Liver (tissue), 9 donors: ENCODE measurements around the gene GLI3. TPM values are rescaled to one million over a fixed set of nuclear protein-coding genes. Genes with fewer than 3 reads are reported as not detected.

Experiments
- DNase-seq: peaks from one replicate; pipeline ENCODE4 v3.0.0-alpha.2; 2017; ENCODE audit warnings: low spot score
- H3K27ac ChIP-seq, 2 donors: one replicate each; pipeline ENCODE4 v1.7.0; 2013; ENCODE audit warnings: inconsistent platforms in 2 of 2, low read length in 2 of 2, control low read depth in 1 of 2, low read depth in 1 of 2, mild to moderate bottlenecking in 1 of 2
- H3K27me3 ChIP-seq, 4 donors: one replicate each; pipeline versions ENCODE4 v1.6.1 to v1.7.0; 2013; ENCODE audit warnings: low read length in 3 of 4, inconsistent platforms in 1 of 4, mild to moderate bottlenecking in 1 of 4, moderate library complexity in 1 of 4; ENCODE audit not compliant: control insufficient read depth in 4 of 4, insufficient read depth in 4 of 4
- H3K36me3 ChIP-seq, 4 donors: one replicate each; pipeline versions ENCODE4 v1.6.1 to v1.7.0; 2013; ENCODE audit warnings: low read length in 3 of 4, mild to moderate bottlenecking in 3 of 4, low read depth in 1 of 4, moderate library complexity in 1 of 4; ENCODE audit not compliant: control insufficient read depth in 4 of 4, insufficient read depth in 3 of 4
- H3K4me1 ChIP-seq, 4 donors: one replicate each; pipeline versions ENCODE4 v1.6.1 to v1.7.0; 2013; ENCODE audit warnings: low read length in 3 of 4, mild to moderate bottlenecking in 3 of 4, moderate library complexity in 1 of 4; ENCODE audit not compliant: control insufficient read depth in 4 of 4, insufficient read depth in 4 of 4
- H3K4me3 ChIP-seq, 3 donors: one replicate each; pipeline versions ENCODE4 v1.6.1 to v1.7.0; 2013; ENCODE audit warnings: low read length in 3 of 3, control low read depth in 1 of 3, low read depth in 1 of 3, mild to moderate bottlenecking in 1 of 3
- H3K9ac ChIP-seq, 2 donors: one replicate each; pipeline ENCODE4 v1.7.0; 2013; ENCODE audit warnings: low read length in 2 of 2, mild to moderate bottlenecking in 2 of 2, moderate library complexity in 2 of 2, control low read depth in 1 of 2, low read depth in 1 of 2
- H3K9me3 ChIP-seq, 4 donors: one replicate each; pipeline versions ENCODE4 v1.6.1 to v1.7.0; 2013; ENCODE audit warnings: low read length in 3 of 4; ENCODE audit not compliant: control insufficient read depth in 4 of 4
- CTCF ChIP-seq: fragments of 150-350 bp; IDR thresholded peaks from 2 replicates; pipeline ENCODE4 v1.5.1; 2017; ENCODE audit warnings: improper control_type of control experiment, low read depth, low read length; ENCODE audit not compliant: missing input control
- EGR1 ChIP-seq, 2 donors: IDR thresholded peaks; 2 replicates each; pipeline ENCODE4 v1.6.1; 2016 to 2018; ENCODE audit warnings: antibody characterized with exemption in 2 of 2, low read depth in 2 of 2
- FOXA1 ChIP-seq: IDR thresholded peaks from 2 replicates; pipeline ENCODE4 v1.6.1; 2016; ENCODE audit warnings: antibody characterized with exemption
- FOXA2 ChIP-seq: IDR thresholded peaks from 2 replicates; pipeline ENCODE4 v1.6.1; 2016; ENCODE audit warnings: antibody characterized with exemption
- HNF4G ChIP-seq: IDR thresholded peaks from 2 replicates; pipeline ENCODE4 v1.6.1; 2016; ENCODE audit warnings: antibody characterized with exemption
- JUND ChIP-seq, 2 donors: IDR thresholded peaks; 2 replicates each; pipeline ENCODE4 v1.6.1; 2016; ENCODE audit warnings: antibody characterized with exemption in 2 of 2
- NR2F2 ChIP-seq: IDR thresholded peaks from 2 replicates; pipeline ENCODE4 v1.6.1; 2016; ENCODE audit warnings: antibody characterized with exemption
- RAD21 ChIP-seq, 2 donors: IDR thresholded peaks; 2 replicates each; pipeline ENCODE4 v1.6.1; 2016; ENCODE audit warnings: antibody characterized with exemption in 2 of 2, mild to moderate bottlenecking in 2 of 2
- REST ChIP-seq: IDR thresholded peaks from 2 replicates; pipeline ENCODE4 v1.6.1; 2016; ENCODE audit warnings: antibody characterized with exemption, mild to moderate bottlenecking
- RXRA ChIP-seq, 2 donors: IDR thresholded peaks; 2 replicates each; pipeline ENCODE4 v1.6.1; 2017 to 2018; ENCODE audit warnings: antibody characterized with exemption in 2 of 2, mild to moderate bottlenecking in 1 of 2
- SP1 ChIP-seq: IDR thresholded peaks from 2 replicates; pipeline ENCODE4 v1.6.1; 2018; ENCODE audit warnings: antibody characterized with exemption, mild to moderate bottlenecking
- TAF1 ChIP-seq: conservative IDR thresholded peaks from 2 replicates; pipeline ENCODE4 v1.6.1; 2016; ENCODE audit warnings: antibody characterized with exemption, mild to moderate bottlenecking
- YY1 ChIP-seq: IDR thresholded peaks from 2 replicates; pipeline ENCODE4 v1.6.1; 2016; ENCODE audit warnings: antibody characterized with exemption, mild to moderate bottlenecking
- WGBS: extraction: QIAGEN DNeasy Blood & Tissue Kit; methylation state at CpG from one replicate; pipeline ENCODE4 v1.1.7; 2013; 5-methylcytosine and 5-hydroxymethylcytosine counted together
- polyA plus RNA-seq, 2 donors: library from polyadenylated mRNA; stranded (reverse) in 1 of 2; unstranded in 1 of 2; fragments of 200-250 nt in 1 of 2; fragments of >200 nt in 1 of 2; fragmentation: Nextera tagmentation in 1 of 2; extraction: Ambion mirVana in 1 of 2; gene quantifications; one replicate each; pipeline versions ENCODE4 v1.2.1 to v1.2.3, GENCODE V29; 2013 to 2015
- total RNA-seq, 2 donors: library from RNA; depleted of rRNA; stranded (reverse); fragments of >200 nt; gene quantifications; one replicate each; pipeline ENCODE4 v1.2.3, GENCODE V29; 2014
- TF ChIP-seq, protein P1 (sequence below): IDR thresholded peaks from 2 replicates; pipeline ENCODE4 v1.6.1; 2016; ENCODE audit warnings: antibody characterized with exemption
- TF ChIP-seq, protein P2 (sequence below): IDR thresholded peaks from 2 replicates; pipeline ENCODE4 v1.6.1; 2016; ENCODE audit warnings: antibody characterized with exemption
- donor health status: healthy.
- donor health status: healthy.
- donor health status: healthy.
- donor health status: healthy.
- donor health status: healthy.

The GLI3 gene
- total and polyA plus RNA-seq, 4 donors, result 0.09 to 0.42 (median 0.26) TPM

GRCh38 chr7:41918597-41918996 lies 318.4 kb downstream of the GLI3 start:
- Histone ChIP-seq H3K4me1 (no peaks in the 10 kb centered on the region), H3K27ac (no peak overlapping the region), H3K27me3 (peaks cover 0 to 6% (median 0%) of the 10 kb centered on the region in 4 donors), H3K36me3 (no peaks in the 10 kb centered on the region), H3K4me3 (no peak overlapping the region), H3K9ac (no peak overlapping the region), H3K9me3 (no peaks in the 10 kb centered on the region)
- DNase-seq, result no peak
- TF ChIP-seq CTCF (no peak), TAF1 (no peak), NR2F2 (no peak), EGR1 (IDR thresholded peaks at IDR 0.05; ENCODE audit: low read depth in 2 of 2) (no peak), RXRA (IDR thresholded peaks at IDR 0.05) (no peak), FOXA2 (no peak), JUND (IDR thresholded peaks at IDR 0.05) (no peak), RAD21 (IDR thresholded peaks at IDR 0.05) (no peak), HNF4G (no peak), SP1 (no peak)
- TF ChIP-seq, protein P1, sequence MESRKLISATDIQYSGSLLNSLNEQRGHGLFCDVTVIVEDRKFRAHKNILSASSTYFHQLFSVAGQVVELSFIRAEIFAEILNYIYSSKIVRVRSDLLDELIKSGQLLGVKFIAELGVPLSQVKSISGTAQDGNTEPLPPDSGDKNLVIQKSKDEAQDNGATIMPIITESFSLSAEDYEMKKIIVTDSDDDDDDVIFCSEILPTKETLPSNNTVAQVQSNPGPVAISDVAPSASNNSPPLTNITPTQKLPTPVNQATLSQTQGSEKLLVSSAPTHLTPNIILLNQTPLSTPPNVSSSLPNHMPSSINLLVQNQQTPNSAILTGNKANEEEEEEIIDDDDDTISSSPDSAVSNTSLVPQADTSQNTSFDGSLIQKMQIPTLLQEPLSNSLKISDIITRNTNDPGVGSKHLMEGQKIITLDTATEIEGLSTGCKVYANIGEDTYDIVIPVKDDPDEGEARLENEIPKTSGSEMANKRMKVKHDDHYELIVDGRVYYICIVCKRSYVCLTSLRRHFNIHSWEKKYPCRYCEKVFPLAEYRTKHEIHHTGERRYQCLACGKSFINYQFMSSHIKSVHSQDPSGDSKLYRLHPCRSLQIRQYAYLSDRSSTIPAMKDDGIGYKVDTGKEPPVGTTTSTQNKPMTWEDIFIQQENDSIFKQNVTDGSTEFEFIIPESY, result no peak
- TF ChIP-seq, protein P2, sequence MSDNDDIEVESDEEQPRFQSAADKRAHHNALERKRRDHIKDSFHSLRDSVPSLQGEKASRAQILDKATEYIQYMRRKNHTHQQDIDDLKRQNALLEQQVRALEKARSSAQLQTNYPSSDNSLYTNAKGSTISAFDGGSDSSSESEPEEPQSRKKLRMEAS, result no peak
- 72% methylated on average over 5 of the region's 5 CpGs for WGBS

GRCh38 chr7:41916450-41916927 lies 320.5 kb downstream of the GLI3 start:
- Histone ChIP-seq H3K9me3 (no peaks in the 10 kb centered on the region), H3K9ac (no peak overlapping the region), H3K4me1 (no peaks in the 10 kb centered on the region), H3K27me3 (peaks cover 0 to 9% (median 0%) of the 10 kb centered on the region in 4 donors), H3K4me3 (no peak overlapping the region), H3K36me3 (no peaks in the 10 kb centered on the region), H3K27ac (no peak overlapping the region)
- TF ChIP-seq REST, result no peak
- TF ChIP-seq YY1, result no peak
- no peak for TF ChIP-seq RXRA (IDR thresholded peaks at IDR 0.05)
- TF ChIP-seq CTCF, result no peak
- TF ChIP-seq HNF4G, result no peak
- no peak for TF ChIP-seq SP1
- no peak for TF ChIP-seq FOXA1
- TF ChIP-seq EGR1 (IDR thresholded peaks at IDR 0.05; ENCODE audit: low read depth in 2 of 2), result no peak
- WGBS, result 77% methylated on average over 5 of the region's 5 CpGs
- DNase-seq, result no peak
